ENCODE data around the gene YPEL1. TPM values are rescaled to one million over a fixed set of nuclear protein-coding genes. Genes with fewer than 3 reads are reported as not detected.

Gene YPEL1
- total and polyA plus RNA-seq, 2 of the 8 experiments (the other 6 are each of a cell fraction or from before 2014, with no cell fraction given): 6.0 to 6.7 TPM

GRCh38 chr22:21686193-21686608 is 49.4 kb downstream of the YPEL1 start:
- no peak overlapping the region for H4K5ac ChIP-seq (ENCODE audit: insufficient read length, low read depth, low read length)
- ChIA-PET POLR2A (ENCODE audit: partially characterized antibody) (interaction anchor here (2.7 kb wide), 1 partner anchor 14 kb away, joined by 11 read pairs; no protein-coding TSS in a partner anchor), CTCF (ENCODE audit: partially characterized antibody) (no interaction called here)
- H3K79me2 ChIP-seq (ENCODE audit: control insufficient read depth in 1 of 2, insufficient read depth in 2 of 2, low read length in 2 of 2): no peaks in the 10 kb centered on the region
- no peak overlapping the region for H3K56ac ChIP-seq (replicated peaks; ENCODE audit: insufficient read length, low read depth, low read length)
- no peak overlapping the region for H2BK15ac ChIP-seq (ENCODE audit: low read length)
- peaks cover 2 to 9% of the 10 kb centered on the region in 2 experiments for H4K20me1 ChIP-seq (replicated peaks in 1 of 2; ENCODE audit: control insufficient read depth in 1 of 2, insufficient read depth in 2 of 2, low read length in 2 of 2)
- 0 out of 2 replicates have a peak, but pooled peaks cover 2% of the 10 kb centered on the region for H3K23me2 ChIP-seq (ENCODE audit: low read depth, low read length)
- H3K4me1 ChIP-seq (replicated peaks in 1 of 4; ENCODE audit: control insufficient read depth in 3 of 4, insufficient read depth in 4 of 4, low read length in 3 of 4): no peaks in the 10 kb centered on the region
- no peak overlapping the region for H3K23ac ChIP-seq (ENCODE audit: insufficient read length)
- no peak overlapping the region for H3K4ac ChIP-seq (replicated peaks; ENCODE audit: insufficient read length, low read depth, low read length)
- H3K4me3 ChIP-seq (ENCODE audit: extremely low read depth in 1 of 4, insufficient read depth in 2 of 4, low read depth in 3 of 4, low read length in 4 of 4): no peak overlapping the region
- H2BK5ac ChIP-seq (ENCODE audit: low read depth, low read length): no peak overlapping the region
- DNase-seq (ENCODE audit: low read depth in 1 of 2, low spot score in 2 of 2): no peak
- no peak overlapping the region for H3K27ac ChIP-seq (ENCODE audit: low read depth, low read length)
- H2BK12ac ChIP-seq (ENCODE audit: low read depth, low read length): no peak overlapping the region
- no peak overlapping the region for H2AFZ ChIP-seq (ENCODE audit: low read length)
- no peak for FAIRE-seq
- H3K14ac ChIP-seq (ENCODE audit: insufficient read length): no peak overlapping the region
- WGBS, 2 experiments (ENCODE audit: extremely low coverage in 1 of 2, insufficient coverage in 1 of 2, insufficient read length in 1 of 2, insufficient replicate concordance in 2 of 2, low coverage in 1 of 2, low lambda C conversion rate in 2 of 2, missing lambda C conversion rate in 1 of 2): 93% methylated on average over 8 of the region's 8 CpGs; no CpG with 5 or more reads in 1 of the 2 experiments
- H3K27me3 ChIP-seq (replicated peaks in 1 of 4; ENCODE audit: control insufficient read depth in 3 of 4, extremely low read depth in 1 of 4, insufficient read depth in 3 of 4, low read length in 3 of 4): no peaks in the 10 kb centered on the region
- H4K8ac ChIP-seq (ENCODE audit: extremely low read depth, insufficient read depth, low read length): no peak overlapping the region
- H3K36me3 ChIP-seq (ENCODE audit: control insufficient read depth in 2 of 4, insufficient read depth in 4 of 4, low read length in 3 of 4): peaks cover 0 to 5% (median under 1%) of the 10 kb centered on the region in 4 experiments; a peak in 5 of 8 replicates
- no peak overlapping the region for H2AK5ac ChIP-seq (ENCODE audit: low read depth, low read length)
- no peaks in the 10 kb centered on the region for H3K79me1 ChIP-seq (ENCODE audit: low read depth, low read length)
- H3K9me3 ChIP-seq (ENCODE audit: insufficient read depth in 2 of 2, low read depth in 1 of 2, low read length in 1 of 2): no peaks in the 10 kb centered on the region
- no peak overlapping the region for H2BK20ac ChIP-seq (ENCODE audit: low read length)
- no peak overlapping the region for H3K18ac ChIP-seq (ENCODE audit: extremely low read depth, low read length)
- no peak overlapping the region for H3K9ac ChIP-seq (replicated peaks in 1 of 4; ENCODE audit: extremely low read depth in 1 of 4, low read depth in 3 of 4, low read length in 3 of 4)
- no peak overlapping the region for H4K91ac ChIP-seq (replicated peaks; ENCODE audit: insufficient read length, low read length)
- H2BK120ac ChIP-seq (replicated peaks; ENCODE audit: low read depth, low read length): no peak overlapping the region
- no peak overlapping the region for H3K4me2 ChIP-seq (ENCODE audit: insufficient read depth in 1 of 2, low read depth in 2 of 2, low read length in 2 of 2)
- TF ChIP-seq SIRT6 (IDR thresholded peaks at IDR 0.05; ENCODE audit: low read length) (no peak), BACH1 (IDR thresholded peaks at IDR 0.05; ENCODE audit: low read length) (no peak), CBX5 (IDR thresholded peaks at IDR 0.05; ENCODE audit: low read depth, low read length) (no peak)

Measured in H1 (cell line).